RWPE1 (cell line): ENCODE results near the gene ARL14EP.

Experiments
- CTCF ChIA-PET: fragments of 350-600 bp; sonication (Branson Sonifier 250); formaldehyde crosslinking; extraction: SDS; loops from one replicate; lab custom pipeline; 2021; lab: Yijun Ruan, JAX
- POLR2A ChIA-PET: fragments of 400-600 bp; formaldehyde crosslinking; extraction: SDS; loops from one replicate; lab custom pipeline; 2020; ENCODE audit warnings: antibody characterized with exemption; ENCODE audit not compliant: low non-redundant PET; lab: Yijun Ruan, JAX
- DNase-seq: peaks from one replicate; pipeline ENCODE4 v3.0.0; 2012; ENCODE audit warnings: low spot score
- H3K27ac ChIP-seq: fragments of 450-650 bp; 2 replicates; pipeline ENCODE4 v1.5.1; 2017
- TF ChIP-seq, protein P1 (sequence below): fragments of 450-650 bp; conservative IDR thresholded peaks from 2 replicates; pipeline ENCODE4 v1.5.1; 2017; ENCODE audit warnings: low read depth, mild to moderate bottlenecking

Gene ARL14EP

DNA sequence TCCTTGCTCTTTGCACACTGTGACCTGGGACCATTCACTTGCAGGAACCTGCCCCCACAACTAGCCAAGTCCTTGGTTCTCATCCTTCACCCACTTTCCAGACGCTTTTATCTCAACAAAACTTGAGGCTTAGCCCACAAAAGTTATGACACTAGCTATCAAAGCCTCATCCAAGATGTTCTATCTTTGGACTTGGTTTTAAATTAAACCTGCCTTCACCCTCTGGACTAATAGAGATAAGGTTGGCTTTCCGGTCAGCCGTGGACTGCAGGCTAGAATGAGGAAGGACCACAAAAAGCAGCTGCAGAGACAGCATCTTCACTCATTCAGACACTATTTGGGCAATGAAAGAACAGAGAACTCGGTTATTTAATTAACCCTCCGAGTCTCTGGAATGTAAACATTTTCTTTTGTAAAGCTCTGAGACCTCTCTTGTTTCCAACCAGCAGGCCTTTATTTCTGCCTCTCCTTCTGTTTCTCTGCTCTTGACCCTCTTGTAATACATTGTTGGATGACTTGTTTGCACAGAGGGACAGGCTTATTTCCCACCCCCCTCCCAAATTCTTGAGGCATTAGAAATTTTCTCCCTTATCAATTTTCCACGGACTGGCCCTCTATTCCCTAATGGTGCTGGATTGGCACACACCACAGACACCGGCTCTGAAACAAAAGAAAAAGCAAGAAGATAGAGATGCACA, 41.4 kb downstream of the ARL14EP start:
- TF ChIP-seq, protein P1, sequence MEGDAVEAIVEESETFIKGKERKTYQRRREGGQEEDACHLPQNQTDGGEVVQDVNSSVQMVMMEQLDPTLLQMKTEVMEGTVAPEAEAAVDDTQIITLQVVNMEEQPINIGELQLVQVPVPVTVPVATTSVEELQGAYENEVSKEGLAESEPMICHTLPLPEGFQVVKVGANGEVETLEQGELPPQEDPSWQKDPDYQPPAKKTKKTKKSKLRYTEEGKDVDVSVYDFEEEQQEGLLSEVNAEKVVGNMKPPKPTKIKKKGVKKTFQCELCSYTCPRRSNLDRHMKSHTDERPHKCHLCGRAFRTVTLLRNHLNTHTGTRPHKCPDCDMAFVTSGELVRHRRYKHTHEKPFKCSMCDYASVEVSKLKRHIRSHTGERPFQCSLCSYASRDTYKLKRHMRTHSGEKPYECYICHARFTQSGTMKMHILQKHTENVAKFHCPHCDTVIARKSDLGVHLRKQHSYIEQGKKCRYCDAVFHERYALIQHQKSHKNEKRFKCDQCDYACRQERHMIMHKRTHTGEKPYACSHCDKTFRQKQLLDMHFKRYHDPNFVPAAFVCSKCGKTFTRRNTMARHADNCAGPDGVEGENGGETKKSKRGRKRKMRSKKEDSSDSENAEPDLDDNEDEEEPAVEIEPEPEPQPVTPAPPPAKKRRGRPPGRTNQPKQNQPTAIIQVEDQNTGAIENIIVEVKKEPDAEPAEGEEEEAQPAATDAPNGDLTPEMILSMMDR = no peak
- CTCF ChIA-PET = no interaction called here
- H3K27ac ChIP-seq = no peak overlapping the region
- no peak for DNase-seq
- POLR2A ChIA-PET = no interaction called here

DNA sequence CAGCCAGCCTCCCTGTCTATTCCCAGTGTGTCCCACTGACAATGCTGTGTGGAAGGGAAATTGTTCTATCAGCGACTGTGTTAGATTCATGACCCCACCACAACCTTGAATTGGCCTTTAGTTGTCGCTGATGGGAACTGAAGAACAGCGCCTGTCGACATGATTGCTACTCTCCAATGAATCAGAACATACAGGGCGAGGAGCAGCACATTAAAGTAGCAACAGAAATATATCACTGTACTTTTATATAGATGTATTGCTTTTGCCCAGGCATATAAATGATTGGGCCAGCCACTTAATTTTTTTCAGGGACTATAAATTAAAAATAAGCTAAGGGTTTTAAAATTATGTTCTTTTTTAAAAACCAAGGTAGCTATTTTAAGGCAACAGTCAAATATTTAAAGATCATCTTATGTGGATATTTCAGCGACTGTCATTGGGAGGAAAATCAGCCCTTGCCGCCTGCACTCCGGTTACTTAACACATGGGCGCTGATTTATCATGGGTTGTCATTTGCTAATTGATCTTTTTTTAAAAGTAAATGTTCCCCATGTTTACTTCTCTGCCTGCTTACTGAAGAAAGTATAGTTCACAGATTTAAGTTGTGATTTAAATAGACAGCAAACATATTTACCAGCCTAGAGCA, 42.1 kb downstream of the ARL14EP start:
- CTCF ChIA-PET = no interaction called here
- POLR2A ChIA-PET = no interaction called here
- H3K27ac ChIP-seq = no peak overlapping the region

DNA sequence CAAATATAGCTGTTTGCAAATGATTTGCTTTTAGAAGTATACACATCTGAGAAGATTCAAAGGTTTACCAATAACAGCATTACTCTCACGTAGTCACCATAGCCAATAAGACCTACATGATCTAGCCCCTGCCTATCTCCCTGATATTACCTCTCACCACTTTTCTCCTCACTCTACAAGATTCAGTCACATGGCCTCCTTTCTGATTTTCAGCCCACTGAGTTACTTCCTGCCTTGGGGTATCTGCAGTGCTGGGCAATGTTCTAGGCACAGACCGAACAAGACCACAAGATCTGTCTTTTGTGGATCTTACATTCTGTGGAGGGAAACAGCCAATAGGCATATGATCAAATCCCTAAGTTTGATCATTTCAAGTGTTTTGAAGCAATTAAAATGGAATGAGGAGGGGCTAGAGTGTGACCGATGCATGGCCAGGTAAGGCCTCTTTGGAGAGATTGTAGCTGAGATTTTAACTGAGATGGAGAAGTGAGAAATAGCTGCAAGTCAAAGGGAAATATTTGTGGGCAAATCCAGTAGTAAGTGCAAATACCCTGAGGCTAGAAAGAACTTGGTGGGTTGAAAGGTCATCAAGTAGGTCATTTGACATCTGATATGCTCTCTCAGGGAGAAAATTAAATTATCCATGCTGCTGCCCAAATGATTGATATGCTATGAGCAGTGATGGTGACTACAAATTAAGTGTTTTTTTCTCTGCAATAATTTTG, 43.1 kb downstream of the ARL14EP start:
- CTCF ChIA-PET = no interaction called here
- H3K27ac ChIP-seq = no peak overlapping the region
- no peak for DNase-seq
- TF ChIP-seq, protein P1 = no peak
- POLR2A ChIA-PET = no interaction called here

More for the DNA sequence above, 42.1 kb downstream of the ARL14EP start:
- DNase-seq = no peak
- TF ChIP-seq, protein P1 = no peak

DNA sequence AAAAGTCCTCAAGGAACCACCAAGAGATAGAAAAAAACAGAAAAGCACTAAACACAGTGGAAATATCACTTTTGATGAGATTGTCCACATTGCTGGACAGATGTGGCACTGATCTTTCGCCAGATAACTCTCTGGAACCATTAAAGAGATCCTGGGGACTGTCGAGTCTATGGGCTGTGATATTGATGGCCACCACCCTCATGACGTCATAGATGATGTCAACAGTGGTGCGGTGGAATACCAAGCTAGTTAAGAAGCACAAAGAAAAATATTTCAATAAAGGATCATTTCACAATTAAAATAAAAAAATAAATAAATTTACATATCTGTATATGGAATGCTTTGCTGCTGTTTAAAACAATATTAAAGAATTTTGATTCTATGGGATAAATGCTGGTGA, 45.5 kb downstream of the ARL14EP start:
- H3K27ac ChIP-seq = no peak overlapping the region
- DNase-seq = no peak
- ChIA-PET POLR2A (no interaction called here), CTCF (no interaction called here)
- TF ChIP-seq, protein P1 = no peak

DNA sequence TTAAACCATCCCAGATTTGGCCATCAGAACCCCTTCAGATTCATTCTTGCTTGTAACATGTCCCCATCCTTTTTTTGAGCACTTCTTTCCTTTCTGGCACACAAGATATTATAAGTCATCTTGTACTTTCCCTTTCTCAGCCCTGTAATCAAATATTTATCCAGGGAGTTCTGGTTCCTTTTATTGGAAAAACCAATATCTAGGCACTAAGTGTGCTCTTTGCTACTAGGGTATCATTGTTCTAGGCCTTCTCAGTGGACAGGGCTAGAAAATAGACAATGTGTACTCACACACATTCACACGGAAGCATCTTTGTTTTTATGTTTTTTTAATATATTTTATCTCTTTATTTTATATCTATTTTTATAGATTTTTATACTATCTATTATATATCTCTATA, 47.3 kb downstream of the ARL14EP start:
- ChIA-PET POLR2A (no interaction called here), CTCF (no interaction called here)
- TF ChIP-seq, protein P1 = no peak
- no peak overlapping the region for H3K27ac ChIP-seq
- no peak for DNase-seq

DNA sequence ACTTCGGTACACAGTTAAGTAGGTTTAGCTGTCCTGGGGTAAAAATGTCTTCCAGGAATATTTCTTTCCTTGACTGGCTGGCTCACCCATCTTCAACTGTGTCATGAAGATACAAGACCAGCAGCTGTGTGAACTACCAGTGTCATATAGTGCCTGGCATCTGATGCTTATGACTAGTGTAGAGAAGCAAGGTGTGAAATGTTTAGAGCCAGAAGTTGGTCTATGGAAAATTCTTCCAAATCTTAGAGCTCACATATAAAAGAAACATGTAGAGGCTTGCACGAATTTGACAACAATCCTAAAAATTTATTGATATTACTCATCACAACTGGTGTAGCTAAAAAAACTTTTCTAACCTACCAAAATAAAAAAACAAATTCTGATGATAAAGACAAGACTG, 54.4 kb downstream of the ARL14EP start:
- ChIA-PET POLR2A (no interaction called here), CTCF (interaction anchor here (0.5 kb wide), 1 partner anchor 24 kb away, joined by 3 read pairs; no protein-coding TSS in a partner anchor)
- peak; percentile 26 for DNase-seq
- TF ChIP-seq, protein P1 = no peak
- no peak overlapping the region for H3K27ac ChIP-seq
